Stimulated activated CD4-positive, alpha-beta T cell treated with anti-CD3 and anti-CD28 coated beads, Interleukin-15, amount 100 ng/mL, for 24 hours (primary cell): ENCODE results near the gene DAZL.
"Not testable (repeated sequence)": the region's sequence is repeated elsewhere in the genome, so short reads cannot be mapped to it uniquely, and the experiment has no call there.

Experiments used
- DNase-seq: peaks from one replicate; pipeline ENCODE4 v3.0.0-alpha.2; 2020

The DAZL gene, protein sequence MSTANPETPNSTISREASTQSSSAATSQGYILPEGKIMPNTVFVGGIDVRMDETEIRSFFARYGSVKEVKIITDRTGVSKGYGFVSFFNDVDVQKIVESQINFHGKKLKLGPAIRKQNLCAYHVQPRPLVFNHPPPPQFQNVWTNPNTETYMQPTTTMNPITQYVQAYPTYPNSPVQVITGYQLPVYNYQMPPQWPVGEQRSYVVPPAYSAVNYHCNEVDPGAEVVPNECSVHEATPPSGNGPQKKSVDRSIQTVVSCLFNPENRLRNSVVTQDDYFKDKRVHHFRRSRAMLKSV

DNA sequence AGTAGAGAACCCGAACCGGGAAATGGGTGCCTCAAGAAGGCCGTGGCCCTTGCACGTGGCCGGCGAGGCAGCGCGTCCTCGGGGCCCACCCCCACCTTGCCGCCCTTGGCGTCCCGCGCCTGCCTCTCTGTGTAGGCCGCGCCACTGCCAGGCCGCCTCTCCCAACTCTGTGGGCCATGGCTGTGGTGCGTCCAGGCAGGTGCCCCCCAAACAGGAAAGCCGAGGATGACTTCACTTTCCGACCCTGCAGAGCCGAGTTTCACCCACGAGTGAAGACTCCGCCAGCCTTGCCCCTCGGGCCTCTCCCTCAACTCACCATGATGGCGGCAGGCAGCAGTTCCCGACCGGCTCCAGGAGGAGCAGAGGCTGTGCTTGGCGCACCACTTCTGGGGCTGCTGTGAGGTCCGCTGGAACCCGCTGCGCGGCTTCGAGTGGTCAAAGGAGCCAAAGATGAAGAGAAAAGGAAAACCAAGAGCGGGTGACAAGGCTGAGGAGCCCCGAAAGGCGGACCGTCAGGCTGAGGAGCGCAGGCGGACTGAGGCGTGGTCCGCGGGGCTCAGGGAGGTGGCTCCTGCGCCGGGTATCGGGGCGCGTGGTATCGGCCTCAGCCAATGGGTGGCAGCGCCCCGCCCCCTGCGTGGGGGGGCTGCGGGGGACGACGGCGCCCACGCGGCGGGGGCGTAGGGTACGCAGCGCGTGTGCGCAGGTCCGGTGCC lies at the start of gene DAZL:
TSS of gene DAZL (minus strand) at position 537 of the 716 bp plus-strand sequence. CDS start at position 319, 218 bp downstream.
- DNase-seq = no peak

DNA sequence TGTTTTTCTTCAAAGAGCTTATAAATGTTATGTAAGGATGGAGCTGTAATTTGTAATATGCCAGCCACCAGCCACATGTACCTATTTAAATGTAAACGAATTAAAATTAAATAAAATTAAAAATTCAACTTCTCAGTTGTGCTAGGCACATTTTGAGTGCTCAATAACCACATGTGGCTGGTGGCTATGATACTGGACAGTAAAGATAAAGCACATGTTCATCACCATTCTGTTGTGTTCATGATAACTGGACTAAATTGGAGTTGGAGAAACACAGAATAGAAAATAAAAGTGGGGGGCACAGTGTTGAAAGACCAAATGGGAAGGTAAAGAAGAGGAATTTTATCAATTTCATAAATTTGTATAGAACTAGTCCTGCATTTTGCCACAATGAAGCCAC lies 49.8 kb upstream of the DAZL start:
- DNase-seq = no peak

DNA sequence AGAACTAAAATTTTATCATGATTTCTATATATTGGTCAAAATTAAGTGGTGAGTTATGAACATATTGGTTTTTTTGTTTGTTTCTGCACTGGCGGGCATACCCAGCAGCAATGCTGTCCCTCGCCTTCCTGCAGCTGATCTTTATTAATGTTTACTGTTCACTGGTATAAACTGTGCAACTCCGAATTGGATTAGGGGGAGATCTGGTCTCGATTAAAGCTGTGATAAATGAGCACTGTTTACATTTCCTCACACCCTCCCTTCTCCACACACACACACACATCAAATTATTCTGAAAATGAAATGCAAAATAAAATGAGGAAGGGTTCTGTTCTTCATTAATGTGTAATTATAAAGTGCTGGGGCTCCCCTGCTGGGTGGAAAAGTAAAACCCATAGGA lies 48.5 kb upstream of the DAZL start:
- no peak for DNase-seq

DNA sequence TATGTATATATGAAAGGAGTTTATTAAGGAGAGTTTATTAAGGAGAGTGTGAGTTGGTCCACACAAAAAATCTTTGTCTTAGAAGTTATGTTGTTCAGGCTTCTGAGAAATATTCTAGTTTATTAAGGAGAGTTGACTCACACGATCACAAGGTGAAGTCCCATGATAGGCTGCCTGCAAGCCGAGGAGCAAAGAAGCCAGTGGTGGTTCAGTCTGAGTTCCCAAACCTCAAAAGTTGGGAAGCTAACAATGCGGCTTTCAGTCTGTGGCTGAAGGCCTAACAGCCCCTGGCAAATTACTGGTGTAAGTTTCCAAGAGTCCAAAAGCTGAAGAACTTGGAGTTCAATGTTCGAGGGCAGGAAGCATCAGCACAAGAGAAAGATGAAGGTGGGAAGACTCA lies 42.4 kb upstream of the DAZL start:
- no peak for DNase-seq

DNA sequence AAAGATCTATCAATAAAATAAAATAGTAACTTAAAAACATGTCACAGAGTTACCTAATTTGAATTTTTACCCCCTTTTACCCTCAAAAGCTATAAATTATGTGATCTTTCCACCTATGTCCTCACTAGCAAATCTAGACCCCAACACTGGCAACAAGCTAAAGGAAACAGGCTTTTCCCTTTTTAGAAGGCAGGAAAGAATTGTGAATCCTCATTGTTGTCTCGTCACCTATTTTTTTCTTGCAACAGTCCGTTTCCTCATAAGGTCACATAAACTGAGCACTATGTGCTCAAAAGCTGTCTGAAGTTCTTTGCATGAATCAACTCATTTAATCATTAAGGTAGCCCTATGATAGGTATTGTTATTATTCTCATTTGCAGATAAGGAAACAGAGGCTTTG lies 34.6 kb upstream of the DAZL start:
- no peak for DNase-seq

DNA sequence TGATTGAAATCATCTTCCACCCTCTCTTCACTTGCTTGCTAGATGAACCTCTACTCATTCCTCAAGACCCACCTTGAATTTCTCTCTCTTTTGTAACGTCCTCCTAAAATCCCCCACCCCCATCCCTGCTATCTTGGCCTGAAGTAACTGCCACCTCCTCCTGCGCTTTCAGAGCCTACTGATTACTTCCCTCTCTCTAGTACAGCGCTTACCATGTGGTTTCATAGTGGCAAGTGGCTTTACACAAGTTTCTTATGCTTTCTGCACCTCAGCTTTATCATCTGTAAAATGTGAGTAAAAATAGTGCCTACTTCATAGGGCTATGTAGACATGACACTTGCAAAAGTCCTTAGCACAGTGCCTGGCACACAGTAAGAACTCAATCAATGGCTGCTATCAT lies 28.7 kb upstream of the DAZL start:
- DNase-seq = no peak

DNA sequence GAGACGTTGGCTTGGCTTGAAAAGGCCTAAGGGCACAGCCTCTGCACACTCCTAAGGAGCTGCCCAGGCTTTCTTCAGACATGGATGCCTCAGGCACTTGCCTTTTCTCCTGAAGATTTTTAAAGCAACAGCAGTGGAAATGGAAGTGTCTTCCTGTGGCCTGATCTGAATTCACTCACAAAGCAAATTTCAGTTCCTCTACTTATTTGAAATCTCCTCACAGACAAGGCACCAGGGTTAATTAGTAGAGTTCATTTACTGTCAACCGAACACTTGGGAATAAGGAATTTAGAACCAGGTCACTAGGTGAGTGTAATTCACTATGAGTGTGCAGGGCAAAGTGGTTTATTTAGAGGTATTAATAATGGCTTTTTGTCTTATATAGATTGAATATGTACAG lies 27.2 kb upstream of the DAZL start:
- no peak for DNase-seq

DNA sequence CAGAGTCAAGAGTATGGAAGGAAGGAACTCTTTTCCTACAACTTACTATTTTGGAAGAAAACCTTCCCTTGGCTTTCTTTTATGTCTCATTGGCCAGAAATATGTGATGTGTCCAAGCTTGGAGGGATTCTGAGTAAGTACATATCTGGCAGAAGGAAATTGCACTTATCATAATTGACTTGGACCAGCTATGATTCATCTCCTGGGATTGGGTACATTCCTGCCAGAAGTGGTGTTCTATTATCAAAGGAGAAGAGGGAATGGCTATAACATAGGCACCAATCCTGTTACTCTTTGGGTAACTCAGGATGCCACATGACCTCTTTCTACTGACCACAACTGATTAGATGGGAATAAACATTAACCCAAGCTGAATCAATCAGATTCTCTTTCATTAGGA lies 13.5 kb upstream of the DAZL start:
- DNase-seq = no peak

DNA sequence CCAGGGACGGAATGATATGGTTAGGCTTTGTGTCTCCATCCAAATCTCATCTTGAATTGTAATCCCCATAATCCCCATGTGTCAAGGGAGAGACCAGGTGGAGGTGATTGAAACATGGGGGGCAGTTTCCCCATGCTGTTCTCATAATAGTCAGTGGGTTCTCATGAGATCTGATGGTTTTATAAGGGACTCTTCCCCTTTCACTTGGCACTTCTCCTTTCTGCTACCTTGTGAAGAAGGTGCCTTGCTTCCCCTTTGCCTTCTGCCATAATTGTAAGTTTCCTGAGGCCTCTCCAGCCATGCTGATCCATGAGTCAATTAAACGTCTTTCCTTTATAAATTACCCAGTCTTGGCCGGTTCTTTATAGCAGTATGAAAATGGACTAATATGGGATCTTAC lies 11.9 kb upstream of the DAZL start:
- DNase-seq = not testable (repeated sequence)

DNA sequence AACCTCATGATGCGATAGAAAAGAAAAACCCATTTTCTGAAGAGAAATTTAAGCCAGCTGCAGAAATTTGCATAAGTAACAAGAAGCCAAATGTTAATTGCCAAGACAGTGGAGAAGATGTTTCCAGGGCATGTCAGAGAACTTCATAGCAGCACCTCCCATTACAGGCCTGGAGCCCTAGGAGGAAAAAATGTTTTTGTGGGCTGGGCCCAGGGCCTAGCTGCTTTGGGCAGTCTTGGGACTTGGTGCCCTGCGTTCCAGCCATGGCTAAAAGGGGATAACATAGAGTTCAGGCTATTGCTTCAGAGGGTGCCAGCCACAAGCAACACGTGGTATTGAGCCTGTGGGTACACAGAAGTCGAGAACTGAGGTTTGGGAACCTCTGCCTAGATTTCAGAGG lies 10.9 kb upstream of the DAZL start:
- DNase-seq = no peak

DNA sequence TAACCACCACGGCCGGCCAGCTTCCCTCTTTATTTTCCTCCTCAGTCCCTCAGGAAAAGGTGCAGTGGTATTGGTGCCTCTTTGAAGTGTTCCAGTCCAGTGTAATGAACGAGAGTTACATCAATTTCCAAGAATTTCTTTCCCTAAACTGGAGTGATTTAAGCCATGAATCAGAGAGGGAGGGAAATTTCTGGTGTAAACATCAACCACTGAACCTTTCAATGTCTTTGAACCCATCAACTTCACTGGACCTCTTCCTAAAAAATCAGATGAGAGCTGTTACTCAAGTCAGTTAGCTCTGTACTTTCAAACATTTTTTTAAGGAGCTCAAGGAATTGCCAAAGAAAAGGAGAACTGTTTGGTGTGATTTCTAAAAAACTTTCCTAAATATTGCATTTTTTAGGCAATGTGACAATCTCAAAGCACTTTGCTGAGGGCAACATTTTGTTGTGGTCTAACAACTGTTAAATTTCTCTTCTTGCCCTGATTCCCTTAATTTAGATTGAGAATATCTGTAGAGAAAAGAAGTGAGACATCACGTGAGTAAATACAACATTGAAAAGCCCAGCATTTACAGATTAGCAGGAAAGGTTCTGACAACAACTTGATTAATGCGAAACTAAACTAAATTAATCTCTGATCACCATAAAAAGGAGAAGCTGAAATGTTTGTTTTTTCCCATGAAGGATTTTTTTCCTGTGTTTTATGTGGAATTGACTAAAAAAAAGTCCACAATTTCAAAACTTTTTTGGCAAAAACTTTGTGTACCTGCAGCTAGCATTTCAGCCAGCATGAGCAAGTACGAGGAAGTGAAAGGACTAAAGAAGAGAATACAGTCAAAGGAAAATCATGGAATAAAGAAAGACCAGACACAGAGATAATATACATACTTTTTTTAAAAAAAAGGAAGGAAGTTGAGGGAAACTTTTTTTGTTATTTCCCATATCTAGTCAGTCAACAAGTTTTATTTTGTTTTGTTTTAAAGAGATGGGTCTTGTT lies 9.1 kb upstream of the DAZL start:
- no peak for DNase-seq

DNA sequence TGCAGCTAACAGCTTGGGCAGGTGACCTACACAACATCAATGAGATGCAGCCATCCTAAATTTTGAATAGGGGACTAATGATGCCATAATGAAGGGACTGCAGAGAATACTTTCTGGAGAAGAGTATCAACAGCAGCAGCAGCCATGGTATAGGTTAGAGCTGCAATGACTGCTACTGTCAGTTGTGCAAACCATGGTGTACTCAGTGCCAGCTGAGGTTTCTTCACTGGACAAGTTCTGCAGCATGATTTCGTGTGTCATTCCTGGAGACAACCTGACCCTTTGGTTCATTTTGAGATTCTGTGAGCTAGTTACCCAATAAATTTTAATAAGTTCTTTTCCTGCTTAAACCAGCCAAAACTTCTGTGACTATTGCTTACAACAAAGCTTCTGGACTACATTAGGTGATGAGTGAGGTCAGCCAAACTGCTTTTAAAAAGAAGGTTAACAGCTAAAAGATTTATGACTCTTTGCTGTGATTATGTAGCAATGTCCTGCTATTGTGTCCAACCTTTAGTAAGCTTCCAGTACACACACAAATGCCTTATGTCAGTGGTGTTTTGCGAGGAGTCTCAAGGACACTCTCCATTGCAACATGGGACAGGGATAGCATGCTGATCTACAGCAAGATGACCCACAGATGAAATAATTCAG lies 4.8 kb upstream of the DAZL start:
- no peak for DNase-seq

DNA sequence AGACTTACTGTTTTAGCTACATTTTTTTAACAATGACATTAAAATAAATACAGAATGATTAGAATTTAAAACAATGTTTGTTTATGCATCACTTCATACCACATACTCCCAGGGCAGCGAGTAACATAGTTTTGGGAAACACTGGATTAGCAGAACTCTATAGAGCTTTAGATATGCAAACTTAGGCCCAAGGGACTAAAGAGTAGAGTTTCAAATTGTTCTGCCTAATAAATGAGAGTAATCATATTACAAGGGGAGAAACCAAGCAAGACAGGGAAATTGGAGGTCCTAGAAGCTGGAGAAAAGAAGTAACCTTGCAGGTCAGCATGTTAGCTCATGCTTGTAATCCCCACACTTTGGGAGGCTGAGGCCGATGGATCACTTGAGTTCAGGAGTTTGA lies 3.6 kb upstream of the DAZL start:
- DNase-seq = no peak

DNA sequence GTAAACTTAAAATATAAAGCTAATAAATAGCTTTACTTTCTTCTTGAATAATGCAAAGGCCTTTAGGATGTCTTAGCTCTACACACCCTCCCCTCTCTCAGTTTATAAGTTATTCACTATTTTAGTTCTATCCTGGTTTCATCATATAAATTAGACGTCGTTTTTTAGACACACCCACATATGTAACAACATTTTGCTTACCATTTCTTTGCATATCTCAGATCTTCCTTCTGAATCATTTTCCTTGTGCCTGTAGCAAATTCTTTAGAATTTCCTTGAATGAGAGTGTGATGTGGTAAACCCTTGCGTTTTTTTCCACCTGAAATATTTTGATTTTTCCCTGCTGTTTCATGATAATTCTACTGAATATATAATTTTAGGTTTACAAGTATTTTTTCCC lies 2.5 kb upstream of the DAZL start:
- no peak for DNase-seq

DNA sequence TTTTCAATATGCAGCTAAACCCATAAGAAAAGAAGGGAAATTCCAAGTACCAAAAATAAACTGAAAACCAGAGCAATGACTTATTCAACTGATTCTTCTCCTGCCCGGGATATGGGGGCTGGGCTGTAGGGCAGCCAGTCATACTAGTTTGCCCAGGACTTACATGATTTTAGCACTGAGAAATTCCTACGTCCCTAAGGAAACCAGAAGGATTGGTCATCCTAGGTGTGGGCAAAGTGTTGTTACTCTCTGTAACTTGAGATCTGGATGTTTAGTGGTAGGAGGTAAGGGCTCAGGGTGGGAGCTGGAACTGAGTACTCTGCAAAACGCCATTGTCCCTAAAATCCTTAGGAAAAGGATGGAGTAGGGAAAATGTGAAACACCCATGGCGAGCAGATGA lies 1.2 kb upstream of the DAZL start:
- no peak for DNase-seq

DNA sequence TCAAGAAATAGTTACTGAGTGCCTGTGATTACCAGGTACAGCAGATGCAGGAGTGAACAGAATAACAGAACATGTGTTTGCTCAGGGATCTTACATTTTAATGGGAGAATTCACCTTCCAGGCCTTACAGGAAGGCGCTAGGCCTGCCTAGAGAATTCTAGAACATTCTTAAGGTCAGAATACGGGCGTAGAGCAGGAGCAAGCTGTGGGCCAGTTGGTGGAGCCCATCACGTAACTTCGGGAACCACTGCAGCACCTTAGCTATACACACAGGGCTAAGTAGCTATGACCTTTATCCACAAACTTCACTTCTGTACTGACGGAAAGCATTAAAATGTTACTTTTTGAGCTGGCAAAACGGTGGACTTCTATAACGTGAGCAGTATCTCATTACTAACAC lies 743 bp upstream of the DAZL start:
- DNase-seq = no peak

DNA sequence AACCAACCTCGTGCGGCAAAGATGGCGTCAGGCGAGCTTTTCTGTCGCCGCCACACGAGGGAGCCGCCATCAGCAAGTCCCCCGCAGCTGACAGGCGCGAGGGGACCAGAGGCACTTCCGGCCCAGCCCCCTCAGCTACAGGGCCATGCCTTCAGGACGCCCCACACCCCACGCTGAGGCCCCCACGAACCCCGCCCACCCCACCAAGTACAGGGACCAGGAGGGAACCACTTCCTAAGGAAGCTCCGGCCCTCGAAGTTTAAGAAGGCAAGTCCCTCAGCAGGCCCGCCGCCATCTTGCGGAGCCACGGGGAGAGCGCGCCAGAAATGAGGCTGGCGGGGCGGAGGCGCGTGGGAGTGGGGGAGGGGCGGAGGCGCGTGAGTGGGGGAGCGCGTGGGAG lies 790 bp downstream of the DAZL start:
- DNase-seq = no peak

DNA sequence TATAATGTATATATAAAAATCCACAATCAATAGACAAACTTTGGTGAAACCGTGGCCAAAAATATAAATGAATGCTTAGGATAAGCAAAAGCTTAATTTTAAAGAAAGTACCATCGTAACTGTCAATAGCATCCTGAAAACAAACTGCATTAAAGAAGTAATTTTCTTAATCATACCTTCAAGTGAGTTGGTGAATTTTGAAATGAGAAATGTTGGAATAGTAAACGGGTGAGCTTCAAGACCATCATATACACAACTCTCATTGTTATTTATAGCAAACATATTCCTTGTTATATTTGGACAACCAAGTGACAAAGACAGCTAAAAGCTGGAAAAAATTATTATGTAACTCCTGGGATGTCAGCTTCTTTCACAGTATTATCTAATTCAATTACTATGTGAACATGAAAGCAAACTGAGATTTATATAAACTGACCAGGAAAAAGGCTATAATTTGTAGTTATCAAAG lies 3.7 kb downstream of the DAZL start:
- DNase-seq = no peak

DNA sequence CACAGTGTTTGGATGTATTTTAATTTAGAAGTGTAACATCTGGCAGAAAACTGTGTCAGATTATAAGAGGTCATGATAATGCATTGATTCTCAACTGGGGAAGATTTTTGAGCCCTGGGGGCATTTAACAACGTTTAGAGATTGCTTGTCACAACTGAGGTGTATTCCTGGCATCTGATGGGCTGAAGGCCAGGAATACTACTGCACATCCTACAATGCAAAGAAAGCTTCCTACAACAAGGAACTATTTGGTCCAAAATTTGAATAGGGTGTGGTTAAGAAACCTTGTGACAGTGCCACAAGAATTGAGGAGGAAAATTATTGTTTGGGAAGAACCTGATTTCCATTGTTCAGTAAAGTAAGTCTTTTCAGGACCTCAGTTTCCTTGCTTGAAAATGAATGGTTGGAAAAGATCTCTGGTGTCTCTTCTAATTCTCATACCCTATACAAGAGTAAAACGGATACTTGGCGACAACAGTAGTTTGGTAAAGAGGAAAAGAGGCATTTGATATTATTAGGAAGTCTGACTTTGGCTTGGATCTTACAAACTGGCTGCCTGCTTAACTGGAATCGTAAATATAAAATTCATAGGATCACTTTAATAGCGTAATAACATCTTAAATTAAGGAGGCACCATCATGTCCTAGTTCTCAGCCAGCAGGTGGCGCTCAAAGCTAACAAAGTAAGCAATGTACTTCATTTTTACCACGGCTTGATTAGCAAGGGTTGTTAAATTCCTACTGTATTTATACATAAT lies 4.3 kb downstream of the DAZL start:
- peak; percentile 88 for DNase-seq

DNA sequence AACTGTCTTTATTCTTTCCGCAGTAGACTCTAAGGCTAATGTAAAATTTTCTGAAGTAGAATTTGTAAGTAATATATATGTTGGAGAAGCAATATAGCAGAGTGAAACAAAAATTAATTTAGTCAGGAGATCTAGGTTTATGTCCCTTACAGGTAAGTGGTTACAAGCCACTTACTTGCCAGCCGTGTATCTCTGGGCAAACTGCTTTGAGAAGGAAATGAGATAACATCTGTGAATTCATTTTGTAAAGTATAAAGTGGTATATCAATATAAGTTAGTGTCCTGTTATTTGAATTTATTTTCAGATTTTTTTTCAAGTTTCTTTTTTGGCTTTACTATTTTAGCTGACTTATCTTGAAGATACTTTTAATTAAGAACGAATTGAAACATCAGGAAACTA lies 5.5 kb downstream of the DAZL start:
- DNase-seq = no peak

DNA sequence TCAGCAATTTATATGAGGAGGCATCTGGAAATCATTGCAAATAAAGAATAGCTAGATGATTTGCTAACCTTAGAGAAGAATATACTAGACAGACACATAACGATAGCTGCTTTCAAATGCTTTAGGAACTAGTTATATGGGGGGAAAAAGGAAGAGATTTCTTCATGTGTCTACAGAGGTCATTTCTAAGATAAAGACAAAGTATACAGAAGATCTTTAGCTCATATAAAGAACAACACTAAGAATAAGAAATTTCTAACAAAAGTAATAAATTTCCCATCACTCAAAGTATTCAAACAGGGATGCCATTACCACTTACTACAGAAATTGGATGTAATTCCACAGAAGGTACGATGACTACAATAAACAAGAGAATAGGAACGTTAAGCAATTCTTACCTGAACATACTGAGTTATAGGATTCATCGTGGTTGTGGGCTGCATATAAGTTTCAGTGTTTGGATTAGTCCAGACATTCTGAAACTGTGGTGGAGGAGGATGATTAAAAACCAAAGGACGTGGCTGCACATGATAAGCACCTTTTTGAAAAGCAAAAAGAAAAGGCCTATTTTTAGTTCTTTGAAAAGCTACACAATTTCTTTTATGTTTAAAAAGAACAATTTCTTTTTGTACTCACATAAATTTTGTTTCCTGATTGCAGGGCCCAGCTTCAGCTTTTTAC lies 8.7 kb downstream of the DAZL start:
- peak; percentile 41 for DNase-seq

DNA sequence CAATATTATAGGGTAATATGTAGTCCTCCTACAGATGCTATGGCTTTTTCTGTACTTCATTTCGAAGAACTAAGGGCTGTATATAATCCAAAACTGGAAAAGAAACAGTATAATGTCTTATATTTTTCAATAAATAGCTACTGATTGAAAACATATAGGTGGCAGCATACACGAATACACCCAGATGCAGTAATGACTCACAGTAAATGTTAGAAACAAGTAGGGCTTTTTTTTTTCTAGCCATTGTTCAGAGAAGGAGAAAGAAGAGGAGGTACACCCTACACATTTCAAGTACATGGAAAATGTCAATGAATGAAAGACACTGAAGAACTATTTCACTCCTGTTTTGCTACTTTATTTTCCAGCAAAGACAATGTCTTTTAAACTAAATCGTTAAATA lies 9.4 kb downstream of the DAZL start:
- no peak for DNase-seq
